Naive thymus-derived CD4-positive, alpha-beta T cell (primary cell): ENCODE results near the gene KCNMB2. TPM values are rescaled to one million over a fixed set of nuclear protein-coding genes. Genes with fewer than 3 reads are reported as not detected.

Experiments used
- ATAC-seq: fragments of 150-1000 bp; cut with Tn5 transposase; 2 replicates; pipeline ENCODE4 v1.10.0; 2021; ENCODE audit warnings: mild to moderate bottlenecking, moderate library complexity
- CTCF ChIA-PET: fragments of 350-600 bp; sonication (Branson Sonifier 250); formaldehyde crosslinking; loops from one replicate; lab custom pipeline; 2021; ENCODE audit warnings: antibody characterized with exemption; lab: Charles Lee
- POLR2A ChIA-PET: fragments of 350-600 bp; sonication (Branson Sonifier 250); formaldehyde crosslinking; loops from one replicate; lab custom pipeline; 2021; ENCODE audit warnings: antibody characterized with exemption, inconsistent platforms; lab: Charles Lee
- DNase-seq, 9 donors: peaks; one replicate each; pipeline versions ENCODE4 v3.0.0 to v3.0.0-alpha.2; 2020 to 2022; ENCODE audit warnings: mixed read lengths in 1 of 9
- H3K27ac ChIP-seq: one replicate; pipeline ENCODE4 v1.7.0; 2013; ENCODE audit warnings: mild to moderate bottlenecking, low read depth, low read length, moderate library complexity
- H3K27me3 ChIP-seq, 2 donors: one replicate each; pipeline ENCODE4 v1.7.0; 2013; ENCODE audit warnings: low read length in 2 of 2, mild to moderate bottlenecking in 2 of 2, moderate library complexity in 2 of 2; ENCODE audit not compliant: control insufficient read depth in 2 of 2, insufficient read depth in 2 of 2
- H3K36me3 ChIP-seq, 3 experiments: 1 replicate in 2 of 3; 2 replicates in 1 of 3; pipeline ENCODE4 v1.7.0; 2013; ENCODE audit warnings: low read length in 3 of 3, mild to moderate bottlenecking in 3 of 3, moderate library complexity in 1 of 3; ENCODE audit not compliant: insufficient read depth in 3 of 3, control insufficient read depth in 2 of 3
- H3K4me1 ChIP-seq, 2 donors: one replicate each; pipeline ENCODE4 v1.7.0; 2013; ENCODE audit warnings: low read length in 2 of 2, mild to moderate bottlenecking in 2 of 2, moderate library complexity in 1 of 2; ENCODE audit not compliant: control insufficient read depth in 2 of 2, insufficient read depth in 2 of 2
- H3K4me3 ChIP-seq: 2 replicates; pipeline ENCODE4 v1.7.0; 2013; ENCODE audit warnings: mild to moderate bottlenecking, low read length
- H3K9me3 ChIP-seq, 3 experiments: 1 replicate in 2 of 3; 2 replicates in 1 of 3; pipeline ENCODE4 v1.7.0; 2013; ENCODE audit warnings: low read length in 3 of 3; ENCODE audit not compliant: control insufficient read depth in 2 of 3
- H3K27ac Mint-ChIP-seq, 9 donors: one replicate each; pipeline ENCODE4 v1.8.0; 2020 to 2022; ENCODE audit warnings: mixed read lengths in 9 of 9, mild to moderate bottlenecking in 8 of 9, moderate library complexity in 5 of 9, inconsistent platforms in 2 of 9
- H3K27me3 Mint-ChIP-seq, 5 donors: one replicate each; pipeline ENCODE4 v1.8.0; 2021 to 2022; ENCODE audit warnings: mixed read lengths in 5 of 5, mild to moderate bottlenecking in 1 of 5
- H3K36me3 Mint-ChIP-seq, 5 donors: one replicate each; pipeline ENCODE4 v1.8.0; 2020 to 2022; ENCODE audit warnings: mixed read lengths in 5 of 5, mild to moderate bottlenecking in 3 of 5, inconsistent platforms in 1 of 5
- H3K4me1 Mint-ChIP-seq, 7 donors: one replicate each; pipeline ENCODE4 v1.8.0; 2020 to 2022; ENCODE audit warnings: mixed read lengths in 7 of 7, mild to moderate bottlenecking in 3 of 7, inconsistent platforms in 1 of 7
- H3K4me3 Mint-ChIP-seq, 10 donors: one replicate each; pipeline ENCODE4 v1.8.0; 2020 to 2022; ENCODE audit warnings: mild to moderate bottlenecking in 10 of 10, mixed read lengths in 10 of 10, moderate library complexity in 6 of 10, inconsistent platforms in 2 of 10
- H3K9me3 Mint-ChIP-seq, 11 donors: one replicate each; pipeline ENCODE4 v1.8.0; 2020 to 2022; ENCODE audit warnings: mixed read lengths in 11 of 11, mild to moderate bottlenecking in 4 of 11, inconsistent platforms in 1 of 11, moderate library complexity in 1 of 11
- intact Hi-C, 2 donors: fragments of 100-400 bp; cut with micrococcal nuclease; formaldehyde crosslinking; loops; one replicate each; pipeline ENCODE4 v1.15.1; 2023
- polyA plus RNA-seq, 2 donors: library from polyadenylated mRNA; unstranded; fragments of 300-500 nt; fragmentation: Illumina TruSeq; gene quantifications; one replicate each; pipeline ENCODE4 v1.2.3, GENCODE V29; 2021
- total RNA-seq, 6 experiments: library from RNA in 5 of 6; stranded (reverse) in 5 of 6; gene quantifications; 1 replicate in 5 of 6; 2 replicates in 1 of 6; pipeline ENCODE4 v1.2.3 and lab custom pipeline; 2021 to 2026

The KCNMB2 gene
- total and polyA plus RNA-seq, 7 experiments from 2014 or later: not detected

- no peak overlapping the region for H3K4me3 ChIP-seq
- no peak overlapping the region for H3K27ac Mint-ChIP-seq
- H3K27ac ChIP-seq: no peak overlapping the region
- intact Hi-C loops: no loop called here
- ATAC-seq: no peak
- no peaks in the 10 kb centered on the region for H3K9me3 ChIP-seq
- H3K4me1 Mint-ChIP-seq: peaks cover 0 to 12% (median 4%) of the 10 kb centered on the region in 7 donors
- H3K4me1 ChIP-seq: no peaks in the 10 kb centered on the region
- CTCF ChIA-PET: no interaction called here
- POLR2A ChIA-PET: no interaction called here
- H3K9me3 Mint-ChIP-seq: no peaks in the 10 kb centered on the region
- no peaks in the 10 kb centered on the region for H3K36me3 Mint-ChIP-seq
- no peak overlapping the region for H3K4me3 Mint-ChIP-seq
- H3K27me3 ChIP-seq: no peaks in the 10 kb centered on the region
- peaks cover 0 to 7% (median 0%) of the 10 kb centered on the region in 5 donors for H3K27me3 Mint-ChIP-seq
- H3K36me3 ChIP-seq: no peaks in the 10 kb centered on the region
- DNase-seq: no peak
These were observed 135.1 kb downstream of the KCNMB2 start for GRCh38 chr3:178671377-178671776.

GRCh38 chr3:178671791-178672190, 135.6 kb downstream of the KCNMB2 start:
- no peaks in the 10 kb centered on the region for H3K36me3 Mint-ChIP-seq
- no peak overlapping the region for H3K27ac ChIP-seq
- H3K27ac Mint-ChIP-seq: no peak overlapping the region
- no peaks in the 10 kb centered on the region for H3K9me3 Mint-ChIP-seq
- ChIA-PET POLR2A (no interaction called here), CTCF (no interaction called here)
- H3K4me1 Mint-ChIP-seq: peaks cover 0 to 12% (median 4%) of the 10 kb centered on the region in 7 donors
- no peaks in the 10 kb centered on the region for H3K4me1 ChIP-seq
- ATAC-seq: no peak
- DNase-seq: no peak
- H3K4me3 ChIP-seq: no peak overlapping the region
- H3K36me3 ChIP-seq: no peaks in the 10 kb centered on the region
- H3K27me3 Mint-ChIP-seq: peaks cover 0 to 7% (median 0%) of the 10 kb centered on the region in 5 donors
- intact Hi-C loops: no loop called here
- no peaks in the 10 kb centered on the region for H3K9me3 ChIP-seq
- no peaks in the 10 kb centered on the region for H3K27me3 ChIP-seq
- no peak overlapping the region for H3K4me3 Mint-ChIP-seq

- Histone ChIP-seq H3K9me3 (no peaks in the 10 kb centered on the region), H3K4me1 (no peaks in the 10 kb centered on the region), H3K4me3 (no peak overlapping the region), H3K27me3 (no peaks in the 10 kb centered on the region), H3K27ac (no peak overlapping the region), H3K36me3 (no peaks in the 10 kb centered on the region)
- intact Hi-C loops: no loop called here
- ATAC-seq (no peak), DNase-seq (no peak)
- Mint-ChIP-seq H3K4me3 (no peak overlapping the region), H3K27me3 (peaks cover 0 to 7% (median 0%) of the 10 kb centered on the region in 5 donors), H3K36me3 (no peaks in the 10 kb centered on the region), H3K9me3 (no peaks in the 10 kb centered on the region), H3K4me1 (peaks cover 0 to 12% (median 4%) of the 10 kb centered on the region in 7 donors), H3K27ac (no peak overlapping the region)
- ChIA-PET CTCF (no interaction called here), POLR2A (no interaction called here)
These were observed 136.0 kb downstream of the KCNMB2 start for GRCh38 chr3:178672275-178672674.

- Mint-ChIP-seq H3K4me3 (no peak overlapping the region), H3K27me3 (peaks cover 0 to 11% (median 7%) of the 10 kb centered on the region in 5 donors), H3K4me1 (peaks cover 0 to 12% (median 4%) of the 10 kb centered on the region in 7 donors), H3K9me3 (peaks cover 0 to 2% (median 0%) of the 10 kb centered on the region in 11 donors), H3K27ac (no peak overlapping the region), H3K36me3 (no peaks in the 10 kb centered on the region)
- Histone ChIP-seq H3K9me3 (no peaks in the 10 kb centered on the region), H3K4me1 (no peaks in the 10 kb centered on the region), H3K36me3 (no peaks in the 10 kb centered on the region), H3K4me3 (no peak overlapping the region), H3K27me3 (no peaks in the 10 kb centered on the region), H3K27ac (no peak overlapping the region)
- ChIA-PET CTCF (no interaction called here), POLR2A (no interaction called here)
- no peak for ATAC-seq
- intact Hi-C loops: no loop called here
- no peak for DNase-seq
These were observed 137.3 kb downstream of the KCNMB2 start for GRCh38 chr3:178673529-178673928.

- intact Hi-C loops: no loop called here
- Mint-ChIP-seq H3K4me3 (no peak overlapping the region), H3K9me3 (peaks cover 0 to 2% (median 0%) of the 10 kb centered on the region in 11 donors), H3K4me1 (no peaks in the 10 kb centered on the region), H3K36me3 (no peaks in the 10 kb centered on the region), H3K27me3 (peaks cover 0 to 33% (median 2%) of the 10 kb centered on the region in 5 donors), H3K27ac (no peak overlapping the region)
- ChIA-PET POLR2A (no interaction called here), CTCF (no interaction called here)
- Histone ChIP-seq H3K36me3 (no peaks in the 10 kb centered on the region), H3K4me1 (no peaks in the 10 kb centered on the region), H3K27me3 (no peaks in the 10 kb centered on the region), H3K4me3 (no peak overlapping the region), H3K9me3 (no peaks in the 10 kb centered on the region), H3K27ac (no peak overlapping the region)
- ATAC-seq (no peak), DNase-seq (no peak)
These were observed 139.8 kb downstream of the KCNMB2 start for GRCh38 chr3:178676077-178676476.

- POLR2A ChIA-PET: no interaction called here
These were observed 140.9 kb downstream of the KCNMB2 start for GRCh38 chr3:178676942-178677790.

GRCh38 chr3:178677961-178678360, 141.7 kb downstream of the KCNMB2 start:
- Histone ChIP-seq H3K36me3 (no peaks in the 10 kb centered on the region), H3K27me3 (no peaks in the 10 kb centered on the region), H3K9me3 (no peaks in the 10 kb centered on the region), H3K4me1 (no peaks in the 10 kb centered on the region), H3K4me3 (no peak overlapping the region), H3K27ac (no peak overlapping the region)
- DNase-seq (no peak), ATAC-seq (no peak)
- ChIA-PET POLR2A (no interaction called here), CTCF (no interaction called here)
- no peaks in the 10 kb centered on the region for H3K36me3 Mint-ChIP-seq
- H3K9me3 Mint-ChIP-seq: peaks cover 0 to 5% (median 2%) of the 10 kb centered on the region in 11 donors
- intact Hi-C loops: no loop called here
- H3K4me3 Mint-ChIP-seq: no peak overlapping the region
- H3K27ac Mint-ChIP-seq: no peak overlapping the region
- peaks cover 0 to 33% (median 0%) of the 10 kb centered on the region in 5 donors for H3K27me3 Mint-ChIP-seq
- no peaks in the 10 kb centered on the region for H3K4me1 Mint-ChIP-seq

More at GRCh38 chr3:178676942-178677790, 140.9 kb downstream of the KCNMB2 start:
- no peak overlapping the region for H3K27ac Mint-ChIP-seq
- no peaks in the 10 kb centered on the region for H3K4me1 ChIP-seq
- no peaks in the 10 kb centered on the region for H3K9me3 ChIP-seq
- no peaks in the 10 kb centered on the region for H3K27me3 ChIP-seq
- H3K9me3 Mint-ChIP-seq: peaks cover 0 to 2% (median 0%) of the 10 kb centered on the region in 11 donors
- no peak for ATAC-seq
- H3K27ac ChIP-seq: no peak overlapping the region
- DNase-seq: no peak
- H3K36me3 ChIP-seq: no peaks in the 10 kb centered on the region
- CTCF ChIA-PET: no interaction called here
- H3K36me3 Mint-ChIP-seq: no peaks in the 10 kb centered on the region
- H3K4me3 Mint-ChIP-seq: no peak overlapping the region
- peaks cover 0 to 33% (median 0%) of the 10 kb centered on the region in 5 donors for H3K27me3 Mint-ChIP-seq
- H3K4me1 Mint-ChIP-seq: no peaks in the 10 kb centered on the region
- intact Hi-C loops: no loop called here
- no peak overlapping the region for H3K4me3 ChIP-seq
